ENCODE measurements around the gene GPLD1. TPM values are rescaled to one million over a fixed set of nuclear protein-coding genes. Genes with fewer than 3 reads are reported as not detected.

GPLD1 gene
- total RNA-seq, 1 donor from 2014 or later = 15.7 TPM

DNA sequence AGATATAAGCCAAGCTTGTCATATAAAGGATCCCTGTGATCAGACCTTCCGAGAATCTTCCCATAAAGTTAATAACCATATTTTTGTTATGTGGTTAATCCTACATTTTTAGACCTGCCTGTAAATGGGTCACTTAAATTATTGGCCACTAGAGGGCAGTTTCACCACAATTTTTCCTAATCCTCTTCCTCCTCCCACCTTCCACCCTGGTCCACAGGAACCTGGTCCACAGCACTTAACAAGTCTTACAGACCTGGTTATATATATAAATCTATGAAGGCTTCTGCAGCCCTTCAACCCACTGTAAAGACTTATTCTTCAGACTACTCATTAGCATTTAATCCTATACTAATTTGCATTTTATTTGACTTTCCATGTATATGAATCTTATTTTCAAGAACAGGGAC is 58.3 kb downstream of the GPLD1 start:
- no peak overlapping the region for H3K27ac ChIP-seq
- intact Hi-C loops (cut with DNase I) = no loop called here
- TF ChIP-seq, protein P1, sequence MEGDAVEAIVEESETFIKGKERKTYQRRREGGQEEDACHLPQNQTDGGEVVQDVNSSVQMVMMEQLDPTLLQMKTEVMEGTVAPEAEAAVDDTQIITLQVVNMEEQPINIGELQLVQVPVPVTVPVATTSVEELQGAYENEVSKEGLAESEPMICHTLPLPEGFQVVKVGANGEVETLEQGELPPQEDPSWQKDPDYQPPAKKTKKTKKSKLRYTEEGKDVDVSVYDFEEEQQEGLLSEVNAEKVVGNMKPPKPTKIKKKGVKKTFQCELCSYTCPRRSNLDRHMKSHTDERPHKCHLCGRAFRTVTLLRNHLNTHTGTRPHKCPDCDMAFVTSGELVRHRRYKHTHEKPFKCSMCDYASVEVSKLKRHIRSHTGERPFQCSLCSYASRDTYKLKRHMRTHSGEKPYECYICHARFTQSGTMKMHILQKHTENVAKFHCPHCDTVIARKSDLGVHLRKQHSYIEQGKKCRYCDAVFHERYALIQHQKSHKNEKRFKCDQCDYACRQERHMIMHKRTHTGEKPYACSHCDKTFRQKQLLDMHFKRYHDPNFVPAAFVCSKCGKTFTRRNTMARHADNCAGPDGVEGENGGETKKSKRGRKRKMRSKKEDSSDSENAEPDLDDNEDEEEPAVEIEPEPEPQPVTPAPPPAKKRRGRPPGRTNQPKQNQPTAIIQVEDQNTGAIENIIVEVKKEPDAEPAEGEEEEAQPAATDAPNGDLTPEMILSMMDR (IDR thresholded peaks at IDR 0.05) = peak in 2 of 3 experiments; percentile 41 to 53
- TF ChIP-seq POLR2AphosphoS5 (IDR thresholded peaks at IDR 0.05; ENCODE audit: insufficient read depth in 1 of 2, low read depth in 1 of 2) = no peak
- DNase-seq (ENCODE audit: extremely low spot score in 2 of 2) = no peak
- no peaks in the 10 kb centered on the region for H3K4me1 ChIP-seq
- H3K4me3 ChIP-seq = no peak overlapping the region
- no peaks in the 10 kb centered on the region for H3K9me3 ChIP-seq
- H3K27me3 ChIP-seq = no peaks in the 10 kb centered on the region
- H3K36me3 ChIP-seq = no peaks in the 10 kb centered on the region

DNA sequence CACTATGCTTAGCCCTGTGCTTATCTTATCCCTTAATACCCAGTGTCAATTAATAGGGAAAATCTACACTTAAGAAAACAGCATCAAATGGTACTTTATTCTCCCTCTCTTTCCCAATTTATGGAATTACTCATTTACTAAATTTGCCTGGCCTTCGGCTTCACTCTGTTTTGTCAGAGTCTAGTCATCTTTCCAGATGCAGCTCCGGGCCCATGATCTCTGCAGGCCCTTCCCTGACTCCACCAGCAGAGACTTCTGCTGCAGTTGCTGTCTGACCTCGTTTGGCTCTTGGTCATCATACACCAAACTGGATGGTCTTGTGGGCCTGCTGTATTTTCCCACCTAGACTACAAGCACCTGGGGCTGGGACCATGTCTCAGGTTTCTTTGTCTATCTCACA is 59.3 kb downstream of the GPLD1 start:
- Histone ChIP-seq H3K27me3 (no peaks in the 10 kb centered on the region), H3K4me1 (no peaks in the 10 kb centered on the region), H3K9me3 (no peaks in the 10 kb centered on the region), H3K27ac (no peak overlapping the region), H3K36me3 (peaks cover 0 to under 1% of the 10 kb centered on the region in 2 donors), H3K4me3 (no peak overlapping the region)
- intact Hi-C loops (cut with DNase I) = no loop called here
- TF ChIP-seq, protein P1 (IDR thresholded peaks at IDR 0.05) = no peak
- TF ChIP-seq POLR2AphosphoS5 (IDR thresholded peaks at IDR 0.05; ENCODE audit: insufficient read depth in 1 of 2, low read depth in 1 of 2) (no peak), POLR2A (IDR thresholded peaks at IDR 0.05) (no peak)
- no peak for DNase-seq (ENCODE audit: extremely low spot score in 2 of 2)

DNA sequence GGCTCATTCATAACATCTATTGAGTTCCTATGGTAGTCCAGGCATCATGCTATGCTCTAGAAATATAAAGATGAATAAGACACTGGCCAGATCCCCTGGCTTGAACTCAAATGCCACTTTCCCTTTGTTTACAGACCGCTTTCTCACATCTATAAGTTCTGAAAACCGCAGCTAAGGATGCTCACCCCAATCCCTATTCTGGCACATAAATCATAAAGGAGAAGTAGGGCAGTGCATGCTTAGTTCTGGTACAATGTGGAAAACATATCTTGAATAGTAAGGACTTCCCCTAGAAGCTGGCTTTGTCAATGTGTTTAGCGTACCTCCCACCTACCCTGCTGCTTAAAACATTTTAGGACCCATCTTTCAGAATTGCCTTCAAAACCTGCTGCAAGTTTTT is 60.2 kb downstream of the GPLD1 start:
- intact Hi-C loops (cut with DNase I) = no loop called here
- no peak overlapping the region for H3K4me3 ChIP-seq
- H3K27ac ChIP-seq = no peak overlapping the region
- DNase-seq (ENCODE audit: extremely low spot score in 2 of 2) = no peak
- no peaks in the 10 kb centered on the region for H3K27me3 ChIP-seq
- H3K4me1 ChIP-seq = no peaks in the 10 kb centered on the region
- TF ChIP-seq, protein P1 (IDR thresholded peaks at IDR 0.05) = no peak
- TF ChIP-seq POLR2AphosphoS5 (IDR thresholded peaks at IDR 0.05; ENCODE audit: insufficient read depth in 1 of 2, low read depth in 1 of 2) (no peak), POLR2A (IDR thresholded peaks at IDR 0.05) (no peak)
- H3K9me3 ChIP-seq = no peaks in the 10 kb centered on the region
- peaks cover 0 to 10% of the 10 kb centered on the region in 2 donors for H3K36me3 ChIP-seq

DNA sequence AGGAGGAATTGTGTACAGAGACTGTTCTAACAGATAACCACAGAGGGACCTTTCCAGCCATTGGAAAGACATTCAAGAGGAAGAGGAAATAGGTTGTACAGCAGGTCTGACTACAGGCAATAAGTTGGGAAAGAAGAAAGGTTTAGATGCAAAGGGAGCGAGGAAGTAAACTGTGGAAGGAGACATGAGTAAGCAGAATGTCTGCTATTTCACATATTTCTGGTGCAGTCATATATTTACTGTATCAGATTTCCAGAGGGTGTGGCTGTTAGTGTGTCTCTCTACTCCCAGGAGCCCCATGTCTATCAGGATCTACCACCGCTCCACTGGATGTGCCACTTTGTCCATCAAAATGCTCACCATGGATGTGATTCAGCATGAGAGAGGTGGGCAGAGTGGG is 60.8 kb downstream of the GPLD1 start:
- peaks cover 0 to 15% of the 10 kb centered on the region in 2 donors for H3K36me3 ChIP-seq
- no peak overlapping the region for H3K4me3 ChIP-seq
- no peak overlapping the region for H3K27ac ChIP-seq
- intact Hi-C loops (cut with DNase I) = no loop called here
- DNase-seq (ENCODE audit: extremely low spot score in 2 of 2) = no peak
- TF ChIP-seq POLR2A (IDR thresholded peaks at IDR 0.05) (no peak), POLR2AphosphoS5 (IDR thresholded peaks at IDR 0.05; ENCODE audit: insufficient read depth in 1 of 2, low read depth in 1 of 2) (no peak)
- TF ChIP-seq, protein P1 (IDR thresholded peaks at IDR 0.05) = no peak
- H3K27me3 ChIP-seq = no peaks in the 10 kb centered on the region
- no peaks in the 10 kb centered on the region for H3K9me3 ChIP-seq
- no peaks in the 10 kb centered on the region for H3K4me1 ChIP-seq

DNA sequence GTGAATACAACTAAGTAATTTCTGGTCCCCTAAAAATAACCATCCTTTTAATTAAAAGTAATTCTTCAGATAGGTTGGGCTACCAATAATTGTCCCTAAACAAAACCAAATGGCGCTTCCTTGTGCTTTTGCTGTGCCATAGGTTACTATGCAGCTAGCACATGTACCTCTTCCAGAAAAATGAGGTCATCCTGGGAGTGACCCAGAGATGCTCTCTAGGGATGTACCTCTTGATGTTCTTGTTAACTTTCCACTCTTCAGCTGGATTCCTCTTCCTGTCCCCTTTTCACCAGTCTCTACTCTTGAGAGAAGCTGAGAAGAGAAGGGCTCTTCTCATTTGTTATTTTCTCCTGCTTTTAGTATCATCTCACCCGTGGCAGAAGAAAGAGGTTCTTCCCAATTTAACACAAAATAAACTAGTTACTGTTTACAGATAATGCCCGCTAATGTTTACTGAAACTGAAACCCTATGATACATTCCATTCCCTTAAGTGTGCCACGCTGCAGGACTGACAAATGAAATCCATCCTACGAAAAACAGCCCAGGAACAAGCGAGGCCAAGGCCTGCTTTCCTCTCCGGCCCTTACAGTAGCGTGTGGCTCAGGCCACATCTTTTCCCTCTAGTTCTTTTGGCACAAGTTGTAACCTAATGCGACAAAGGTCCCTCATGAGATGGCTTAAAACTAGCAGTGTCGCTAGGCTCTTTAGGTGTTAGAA is 62.5 kb downstream of the GPLD1 start:
- no peak for DNase-seq (ENCODE audit: extremely low spot score in 2 of 2)
- no peak overlapping the region for H3K4me3 ChIP-seq
- TF ChIP-seq POLR2A (IDR thresholded peaks at IDR 0.05) (no peak), POLR2AphosphoS5 (IDR thresholded peaks at IDR 0.05; ENCODE audit: insufficient read depth in 1 of 2, low read depth in 1 of 2) (no peak)
- TF ChIP-seq, protein P1 (IDR thresholded peaks at IDR 0.05) = no peak
- H3K9me3 ChIP-seq = no peaks in the 10 kb centered on the region
- intact Hi-C loops (cut with DNase I) = no loop called here
- H3K36me3 ChIP-seq = peaks cover 0 to 32% of the 10 kb centered on the region in 2 donors
- H3K27me3 ChIP-seq = no peaks in the 10 kb centered on the region
- no peak overlapping the region for H3K27ac ChIP-seq
- H3K4me1 ChIP-seq = no peaks in the 10 kb centered on the region

Measured in vagina (tissue), 2 donors.